K562 (cell line): ENCODE measurements around the gene NUP205. TPM values are rescaled to one million over a fixed set of nuclear protein-coding genes. Genes with fewer than 3 reads are reported as not detected.
A peak's percentile ranks its signal among the peaks of the same experiment; 100 is the strongest.

Experiments
- ATAC-seq: fragments of 200-7000 bp; cut with Tn5 transposase; 3 replicates; pipeline ENCODE4 v1.9.1; 2020; ENCODE audit warnings: moderate library complexity
- BruUV-seq: library from RNA; stranded (reverse); fragments of 400-500 nt; replicated peaks from 2 replicates; lab custom pipeline; 2021; lab: Mats Ljungman, UMichigan
- CTCF ChIA-PET: fragments of 300-600 bp; formaldehyde crosslinking; extraction: SDS; loops from one replicate; lab custom pipeline; 2021; ENCODE audit warnings: low intra/inter-chr PET ratio; lab: Yijun Ruan, JAX
- POLR2A ChIA-PET: fragments of 300-600, 350-650 bp; sonication (Branson Sonifier 250); formaldehyde crosslinking; extraction: SDS; loops from one replicate; lab custom pipeline; 2021; ENCODE audit warnings: antibody characterized with exemption, inconsistent platforms; lab: Yijun Ruan, JAX
- DNase-seq, 4 experiments: peaks; one replicate each; pipeline versions ENCODE4 v3.0.0 to v3.0.0-alpha.2; 2011 to 2018; ENCODE audit warnings: low spot score in 3 of 4, mixed read lengths in 3 of 4; ENCODE audit errors: extremely low read depth in 1 of 4
- FAIRE-seq: peaks from 2 replicates; lab custom pipeline; 2011; peaks lifted over from hg19 to GRCh38; lab: Jason Lieb, UNC
- H2AFZ ChIP-seq: 2 replicates; pipeline ENCODE4 v1.6.0; 2011; ENCODE audit warnings: low read depth, low read length, control low read depth, inconsistent platforms
- H3K27ac ChIP-seq: fragments of 200-600 bp; 3 replicates; pipeline ENCODE4 v1.8.0; 2011; ENCODE audit warnings: low read depth, mild to moderate bottlenecking, control low read depth, inconsistent platforms, low read length, moderate library complexity, mixed read lengths; ENCODE audit errors: extremely low read depth
- H3K27me3 ChIP-seq, 2 experiments: fragments of 300-600 bp in 1 of 2; 2 replicates in 1 of 2; 3 replicates in 1 of 2; pipeline versions ENCODE4 v1.6.0 to v1.8.0; 2011; ENCODE audit warnings: inconsistent platforms in 2 of 2, low read length in 2 of 2, mild to moderate bottlenecking in 1 of 2, mixed read lengths in 1 of 2, moderate library complexity in 1 of 2; ENCODE audit not compliant: control insufficient read depth in 2 of 2, insufficient read depth in 2 of 2
- H3K36me3 ChIP-seq: fragments of 300-600 bp; 3 replicates; pipeline ENCODE4 v1.8.0; 2011; ENCODE audit warnings: mild to moderate bottlenecking, low read length, inconsistent platforms; ENCODE audit not compliant: control insufficient read depth, insufficient read depth
- H3K4me1 ChIP-seq, 2 experiments: fragments of 200-600 bp in 1 of 2; replicated peaks in 1 of 2; 2 replicates in 1 of 2; 3 replicates in 1 of 2; pipeline versions ENCODE4 v1.5.1 to v1.8.0; 2011; ENCODE audit warnings: inconsistent platforms in 2 of 2, low read length in 2 of 2, mild to moderate bottlenecking in 1 of 2, mixed read lengths in 1 of 2, moderate library complexity in 1 of 2; ENCODE audit not compliant: control insufficient read depth in 2 of 2, insufficient read depth in 2 of 2
- H3K4me2 ChIP-seq: 2 replicates; pipeline ENCODE4 v1.6.1; 2011; ENCODE audit warnings: low read length, control low read depth, inconsistent platforms, mixed read lengths; ENCODE audit not compliant: insufficient read depth
- H3K4me3 ChIP-seq: fragments of 200-600 bp; sonication (generic), shearing (Covaris generic); 2 replicates; pipeline ENCODE4 v1.5.1; 2016; ENCODE audit warnings: control low read depth, inconsistent platforms
- H3K79me2 ChIP-seq: fragments of 200-600 bp; 3 replicates; pipeline ENCODE4 v1.8.0; 2011; ENCODE audit warnings: low read length, inconsistent platforms; ENCODE audit not compliant: control insufficient read depth, insufficient read depth
- H3K9ac ChIP-seq, 2 experiments: 2 replicates each; pipeline versions ENCODE4 v1.6.0 to v1.6.1; 2011; ENCODE audit warnings: low read depth in 2 of 2, low read length in 2 of 2, control low read depth in 1 of 2, inconsistent platforms in 1 of 2, mild to moderate bottlenecking in 1 of 2, mixed read lengths in 1 of 2; ENCODE audit not compliant: insufficient read depth in 1 of 2
- H3K9me1 ChIP-seq: one replicate; pipeline ENCODE4 v1.6.0; 2011; ENCODE audit warnings: inconsistent platforms, mild to moderate bottlenecking, low read length, moderate library complexity; ENCODE audit not compliant: control insufficient read depth, insufficient read depth
- H3K9me3 ChIP-seq: replicated peaks from 2 replicates; pipeline ENCODE4 v1.5.1; 2011; ENCODE audit warnings: low read depth, low read length, inconsistent platforms; ENCODE audit not compliant: control insufficient read depth, insufficient read depth
- H4K20me1 ChIP-seq: replicated peaks from 2 replicates; pipeline ENCODE4 v1.6.1; 2011; ENCODE audit warnings: low read length, inconsistent platforms, mixed read lengths; ENCODE audit not compliant: control insufficient read depth, insufficient read depth
- CAMTA2 ChIP-seq: fragments of 250-450 bp; sonication (Bioruptor Pico); conservative IDR thresholded peaks from 2 replicates; pipeline ENCODE4 v1.5.1; 2022
- CBFA2T3 ChIP-seq: fragments of 450-650 bp; IDR thresholded peaks from 2 replicates; pipeline ENCODE4 v1.6.1; 2017
- CEBPB ChIP-seq: fragments of 450-650 bp; IDR thresholded peaks from 2 replicates; pipeline ENCODE4 v1.6.1; 2016; ENCODE audit warnings: missing genetic modification characterization, missing compliant biosample characterization
- CEBPG ChIP-seq, 3 experiments: fragments of 200-800 bp in 1 of 3; sonication (Bioruptor generic) in 1 of 3; sonication (generic) in 1 of 3; formaldehyde crosslinking in 1 of 3; IDR thresholded peaks in 2 of 3; conservative IDR thresholded peaks in 1 of 3; 2 replicates each; pipeline versions ENCODE4 v1.6.1 to v1.8.0; 2016 to 2022; ENCODE audit warnings: missing compliant biosample characterization in 2 of 3, missing genetic modification characterization in 2 of 3, mild to moderate bottlenecking in 1 of 3, missing genetic modification reagents in 1 of 3
- FOXA1 ChIP-seq: fragments of 450-650 bp; IDR thresholded peaks from 2 replicates; pipeline ENCODE4 v1.6.1; 2016; ENCODE audit warnings: mild to moderate bottlenecking, borderline replicate concordance
- L3MBTL2 ChIP-seq: fragments of 450-650 bp; IDR thresholded peaks from 2 replicates; pipeline ENCODE4 v1.6.1; 2016; ENCODE audit warnings: mild to moderate bottlenecking, moderate library complexity
- POLR2H ChIP-seq: IDR thresholded peaks from 2 replicates; pipeline ENCODE4 v1.6.1; 2016; ENCODE audit warnings: missing genetic modification characterization, low read depth, mild to moderate bottlenecking, control low read depth, missing compliant biosample characterization, moderate library complexity
- TAF1 ChIP-seq: IDR thresholded peaks from 2 replicates; pipeline ENCODE4 v1.6.1; 2011; ENCODE audit warnings: mild to moderate bottlenecking, low read length, moderate library complexity; ENCODE audit not compliant: insufficient read depth, control insufficient read depth, severe bottlenecking; ENCODE audit errors: extremely low read depth
- ZNF316 ChIP-seq: fragments of 450-650 bp; IDR thresholded peaks from 2 replicates; pipeline ENCODE4 v1.6.1; 2016
- ZNF717 ChIP-seq: fragments of 250-450 bp; sonication (Bioruptor Pico); IDR thresholded peaks from 2 replicates; pipeline ENCODE4 v1.5.0; 2021
- WGBS: fragments of 100-300 bp; shearing (Covaris generic); methylation state at CpG from one replicate; pipeline ENCODE4 v1.1.6; 2016; ENCODE audit warnings: low coverage, mixed read lengths; ENCODE audit not compliant: insufficient coverage; ENCODE audit errors: missing lambda C conversion rate; 5-methylcytosine and 5-hydroxymethylcytosine counted together
- in situ Hi-C: fragments of 300-500 bp; cut with MboI; formaldehyde crosslinking; loops from 4 replicates; pipeline ENCODE4 v1.15.0; 2018; ENCODE audit warnings: inconsistent platforms, mixed read lengths
- intact Hi-C: fragments of 100-400 bp; cut with micrococcal nuclease; formaldehyde crosslinking; loops from 2 replicates; pipeline ENCODE4 v1.14.2; 2022
- polyA plus RNA-seq, 8 experiments: library from polyadenylated mRNA; depleted of rRNA in 4 of 8; stranded (reverse) in 5 of 8; unstranded in 3 of 8; fragments of >200 nt; fragmentation: Nextera tagmentation in 2 of 8; fragmentation: Illumina TruSeq in 1 of 8; extraction: Ambion mirVana in 2 of 8; extraction: Trizol in 1 of 8; gene quantifications; 2 replicates each; pipeline versions ENCODE4 v1.2.1 to v1.2.3, GENCODE V29; 2011 to 2014; ENCODE audit warnings: inconsistent platforms in 1 of 8, missing spikeins in 1 of 8
- total RNA-seq, 7 experiments: library from RNA; depleted of rRNA in 6 of 7; stranded (reverse); fragments of >200 nt in 6 of 7; fragmentation: Illumina TruSeq in 2 of 7; extraction: Trizol in 2 of 7; gene quantifications; 2 replicates each; pipeline versions ENCODE4 v1.2.1 to v1.2.3, GENCODE V29; 2011 to 2021; ENCODE audit warnings: low replicate concordance in 1 of 7
- TF ChIP-seq, protein P1 (sequence below): fragments of 250-450 bp; sonication (Bioruptor Pico); IDR thresholded peaks from 2 replicates; pipeline ENCODE4 v1.6.1; 2021; ENCODE audit warnings: mild to moderate bottlenecking
- TF ChIP-seq, protein P2 (sequence below), 2 experiments: fragments of 450-650 bp in 1 of 2; sonication (generic) in 1 of 2; formaldehyde crosslinking in 1 of 2; IDR thresholded peaks in 1 of 2; conservative IDR thresholded peaks in 1 of 2; 2 replicates each; pipeline versions ENCODE4 v1.6.1 to v1.8.1; 2016 to 2023; ENCODE audit warnings: mild to moderate bottlenecking in 2 of 2, moderate library complexity in 2 of 2, inconsistent platforms in 1 of 2, missing genetic modification reagents in 1 of 2
- TF ChIP-seq, protein P3 (sequence below): sonication (generic); formaldehyde crosslinking; IDR thresholded peaks from 2 replicates; pipeline ENCODE4 v1.8.1; 2023; ENCODE audit warnings: mild to moderate bottlenecking, missing genetic modification reagents

NUP205 gene
- total and polyA plus RNA-seq, 9 of the 15 experiments (the other 6 are each of a cell fraction or from before 2014, with no cell fraction given), result 101 to 282 (median 193) TPM

DNA sequence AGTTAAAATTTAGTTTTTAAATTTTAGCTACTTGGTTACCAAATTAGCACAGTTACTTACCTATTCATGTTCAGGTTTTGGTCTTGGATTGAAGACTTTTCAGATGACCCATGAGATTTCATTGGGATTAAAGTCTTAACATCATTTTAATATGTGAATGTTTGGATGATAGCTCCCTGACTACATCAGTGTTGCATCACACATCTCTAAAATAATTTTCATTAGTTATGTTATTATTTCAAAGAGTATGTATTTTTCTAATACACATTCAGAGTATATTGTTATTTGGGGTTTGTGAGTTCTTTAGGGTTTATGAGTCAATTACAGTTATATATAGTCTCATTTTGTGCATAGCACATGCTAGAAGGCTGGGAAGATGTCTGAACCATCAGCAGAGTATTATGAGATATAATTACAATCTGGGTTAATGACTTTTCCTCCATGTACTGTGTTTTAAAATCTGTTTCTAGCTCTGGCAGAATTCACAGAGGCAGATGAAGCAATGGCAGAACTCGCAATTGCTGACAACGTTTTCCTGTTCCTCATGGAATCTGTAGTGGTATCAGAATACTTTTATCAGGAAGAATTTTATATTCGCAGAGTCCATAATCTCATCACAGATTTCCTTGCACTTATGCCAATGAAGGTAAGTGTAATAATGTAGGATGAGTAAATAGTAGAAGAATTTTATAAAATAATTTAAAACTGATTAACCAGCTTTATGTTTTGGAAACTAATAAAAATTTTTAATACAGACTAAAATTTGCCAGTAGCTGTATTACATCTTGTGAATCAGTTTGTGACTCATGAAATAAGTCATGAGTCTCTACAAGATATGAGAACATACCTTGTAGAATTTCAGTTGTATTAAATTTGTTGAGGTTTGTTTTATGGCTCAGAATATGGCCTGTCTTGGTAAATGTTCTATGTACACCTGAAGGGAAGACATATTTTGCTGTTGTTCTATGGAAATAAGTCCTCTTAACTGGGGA, 26.9 kb downstream of the NUP205 start:
- ATAC-seq (no peak), FAIRE-seq (no peak), DNase-seq (no peak)
- Histone ChIP-seq H3K4me2 (no peak overlapping the region), H3K79me2 (no peaks in the 10 kb centered on the region), H3K9ac (no peak overlapping the region), H3K36me3 (peaks cover 94% of the 10 kb centered on the region), H3K27me3 (no peaks in the 10 kb centered on the region), H3K9me1 (no peaks in the 10 kb centered on the region), H3K9me3 (no peaks in the 10 kb centered on the region), H3K4me1 (no peaks in the 10 kb centered on the region), H2AFZ (no peak overlapping the region), H4K20me1 (no peaks in the 10 kb centered on the region), H3K4me3 (no peak overlapping the region), H3K27ac (no peak overlapping the region)
- in situ Hi-C loops (no loop called here), intact Hi-C loops (no loop called here)
- no TSS peak for BruUV-seq
- TF ChIP-seq CEBPB (peak; percentile 24; the same call in 1 of the 2 replicates), ZNF717 (no peak), POLR2H (0 out of 2 replicates have a peak, but pooled peaks have one; percentile 12), CAMTA2 (CRISPR knock-in tag) (no peak), CBFA2T3 (no peak), ZNF316 (no peak), L3MBTL2 (no peak), TAF1 (no peak), FOXA1 (no peak), CEBPG (CRISPR knock-in tag; IDR thresholded peaks at IDR 0.05) (no peak), CEBPG (tag; conservative IDR thresholded peaks at IDR 0.05 in 1 of 2, IDR thresholded peaks at IDR 0.05 in 1 of 2) (peak; percentile 46 to 63; a peak in 2 of 4 replicates)
- TF ChIP-seq, protein P1, sequence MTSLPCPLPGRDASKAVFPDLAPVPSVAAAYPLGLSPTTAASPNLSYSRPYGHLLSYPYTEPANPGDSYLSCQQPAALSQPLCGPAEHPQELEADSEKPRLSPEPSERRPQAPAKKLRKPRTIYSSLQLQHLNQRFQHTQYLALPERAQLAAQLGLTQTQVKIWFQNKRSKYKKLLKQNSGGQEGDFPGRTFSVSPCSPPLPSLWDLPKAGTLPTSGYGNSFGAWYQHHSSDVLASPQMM (CRISPR knock-in tag), result no peak
- TF ChIP-seq, protein P2, sequence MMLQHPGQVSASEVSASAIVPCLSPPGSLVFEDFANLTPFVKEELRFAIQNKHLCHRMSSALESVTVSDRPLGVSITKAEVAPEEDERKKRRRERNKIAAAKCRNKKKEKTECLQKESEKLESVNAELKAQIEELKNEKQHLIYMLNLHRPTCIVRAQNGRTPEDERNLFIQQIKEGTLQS (IDR thresholded peaks at IDR 0.05), result 0 out of 2 replicates have a peak, but pooled peaks have one; percentile 26
- TF ChIP-seq, protein P2 (CRISPR knock-in tag; conservative IDR thresholded peaks at IDR 0.05), result no peak
- TF ChIP-seq, protein P3, sequence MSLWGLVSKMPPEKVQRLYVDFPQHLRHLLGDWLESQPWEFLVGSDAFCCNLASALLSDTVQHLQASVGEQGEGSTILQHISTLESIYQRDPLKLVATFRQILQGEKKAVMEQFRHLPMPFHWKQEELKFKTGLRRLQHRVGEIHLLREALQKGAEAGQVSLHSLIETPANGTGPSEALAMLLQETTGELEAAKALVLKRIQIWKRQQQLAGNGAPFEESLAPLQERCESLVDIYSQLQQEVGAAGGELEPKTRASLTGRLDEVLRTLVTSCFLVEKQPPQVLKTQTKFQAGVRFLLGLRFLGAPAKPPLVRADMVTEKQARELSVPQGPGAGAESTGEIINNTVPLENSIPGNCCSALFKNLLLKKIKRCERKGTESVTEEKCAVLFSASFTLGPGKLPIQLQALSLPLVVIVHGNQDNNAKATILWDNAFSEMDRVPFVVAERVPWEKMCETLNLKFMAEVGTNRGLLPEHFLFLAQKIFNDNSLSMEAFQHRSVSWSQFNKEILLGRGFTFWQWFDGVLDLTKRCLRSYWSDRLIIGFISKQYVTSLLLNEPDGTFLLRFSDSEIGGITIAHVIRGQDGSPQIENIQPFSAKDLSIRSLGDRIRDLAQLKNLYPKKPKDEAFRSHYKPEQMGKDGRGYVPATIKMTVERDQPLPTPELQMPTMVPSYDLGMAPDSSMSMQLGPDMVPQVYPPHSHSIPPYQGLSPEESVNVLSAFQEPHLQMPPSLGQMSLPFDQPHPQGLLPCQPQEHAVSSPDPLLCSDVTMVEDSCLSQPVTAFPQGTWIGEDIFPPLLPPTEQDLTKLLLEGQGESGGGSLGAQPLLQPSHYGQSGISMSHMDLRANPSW, result no peak
- POLR2A ChIA-PET, result interaction anchor here (0.6 to 1.3 kb wide), 2 partner anchors 15 to 70 kb away, joined by 3 to 4 read pairs; no protein-coding TSS in a partner anchor
- WGBS, result 87% methylated on average over 3 of the region's 3 CpGs
- CTCF ChIA-PET, result no interaction called here
